Left forelimb (tissue), 1 donor: ENCODE data around the gene ITPK1.

Experiments used
- DNase-seq: peaks from one replicate; pipeline ENCODE4 v3.0.0-alpha.2; 2018; ENCODE audit warnings: low spot score

Gene ITPK1

GRCh38 chr14:93061380-93062012 is 54.2 kb downstream of the ITPK1 start:
- DNase-seq: no peak

DNA sequence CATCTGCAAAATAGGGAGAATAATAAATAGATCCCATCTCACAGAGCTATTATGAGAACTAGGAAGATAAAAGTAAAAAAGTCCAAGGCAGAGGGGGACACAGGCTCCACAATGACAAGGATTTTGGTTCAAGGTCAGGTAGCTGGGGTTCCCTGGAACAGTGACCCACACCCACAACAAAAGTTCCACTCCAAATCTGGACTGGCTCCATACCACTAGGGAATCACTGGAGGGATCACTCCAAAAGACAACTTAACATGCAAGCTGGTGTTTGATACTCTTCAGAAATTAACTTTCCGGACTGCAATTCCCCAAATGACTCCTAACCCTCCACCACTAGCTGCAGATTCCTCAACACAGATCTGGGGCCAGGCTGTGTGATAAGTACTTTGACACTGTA is 54.9 kb downstream of the ITPK1 start:
- no peak for DNase-seq

DNA sequence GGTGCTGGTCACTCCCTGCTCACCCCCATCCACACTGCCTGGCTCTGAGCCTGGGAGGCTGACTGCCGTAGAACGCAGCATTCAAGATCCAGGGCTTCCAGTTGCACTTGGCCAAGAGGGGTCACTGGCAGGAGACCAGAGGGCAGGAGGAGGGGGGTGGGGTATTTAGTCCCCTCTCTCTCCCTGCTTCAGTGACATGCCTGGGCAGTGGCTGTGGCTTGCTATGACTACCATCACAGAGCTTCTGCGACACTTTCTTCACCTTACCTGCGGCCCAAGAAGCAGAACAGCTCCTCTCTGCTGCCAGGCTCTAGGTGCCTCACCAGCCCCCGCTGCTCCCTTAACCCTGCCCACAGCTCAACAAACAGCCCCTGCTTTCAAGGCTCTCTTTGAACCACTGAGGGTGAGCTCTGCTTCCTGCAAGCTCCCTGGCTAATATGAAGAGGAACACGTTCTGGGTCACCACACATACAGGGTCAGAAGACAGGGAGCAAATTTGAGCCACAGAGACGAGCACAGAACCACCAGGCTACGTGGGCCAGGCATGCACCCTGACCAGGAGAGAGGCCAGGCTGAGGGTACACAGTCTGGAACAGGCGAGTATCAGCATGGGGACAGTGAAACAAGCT is 55.7 kb downstream of the ITPK1 start:
- no peak for DNase-seq

GRCh38 chr14:93059260-93059659 is 56.5 kb downstream of the ITPK1 start:
- no peak for DNase-seq

DNA sequence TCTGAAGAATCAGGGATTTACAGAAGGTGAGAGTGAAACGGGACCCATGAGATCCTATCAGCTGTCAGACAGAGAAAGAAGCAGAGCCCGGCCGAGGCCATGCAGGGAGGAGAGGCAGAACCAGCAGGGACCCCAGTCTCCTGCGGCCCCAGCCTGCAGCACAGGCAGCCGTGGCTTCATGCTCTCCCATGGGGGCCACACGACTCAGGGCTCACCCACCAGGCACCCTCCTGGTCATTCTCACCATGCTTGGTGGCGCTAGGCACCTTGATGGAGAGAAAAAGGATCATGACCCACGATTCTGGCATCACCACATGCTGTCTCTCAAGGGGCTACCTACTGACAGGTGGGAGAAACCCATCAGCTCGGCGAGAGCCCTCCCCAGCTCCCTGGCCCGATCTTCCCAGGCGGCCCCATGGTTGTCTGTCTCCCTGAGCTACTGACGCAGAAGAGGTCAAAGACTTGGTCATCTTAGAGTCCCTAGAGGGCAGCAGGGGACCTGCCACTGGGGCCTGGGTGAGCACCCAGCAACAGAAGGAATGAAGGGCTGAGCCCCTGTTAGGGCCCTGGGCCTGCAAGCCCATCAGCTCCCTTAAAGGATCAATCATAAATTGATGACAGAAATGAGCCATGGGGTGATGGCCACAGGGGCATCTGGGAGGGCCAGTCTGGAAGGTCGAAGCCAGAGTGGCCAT is 58.0 kb downstream of the ITPK1 start:
- DNase-seq: no peak

DNA sequence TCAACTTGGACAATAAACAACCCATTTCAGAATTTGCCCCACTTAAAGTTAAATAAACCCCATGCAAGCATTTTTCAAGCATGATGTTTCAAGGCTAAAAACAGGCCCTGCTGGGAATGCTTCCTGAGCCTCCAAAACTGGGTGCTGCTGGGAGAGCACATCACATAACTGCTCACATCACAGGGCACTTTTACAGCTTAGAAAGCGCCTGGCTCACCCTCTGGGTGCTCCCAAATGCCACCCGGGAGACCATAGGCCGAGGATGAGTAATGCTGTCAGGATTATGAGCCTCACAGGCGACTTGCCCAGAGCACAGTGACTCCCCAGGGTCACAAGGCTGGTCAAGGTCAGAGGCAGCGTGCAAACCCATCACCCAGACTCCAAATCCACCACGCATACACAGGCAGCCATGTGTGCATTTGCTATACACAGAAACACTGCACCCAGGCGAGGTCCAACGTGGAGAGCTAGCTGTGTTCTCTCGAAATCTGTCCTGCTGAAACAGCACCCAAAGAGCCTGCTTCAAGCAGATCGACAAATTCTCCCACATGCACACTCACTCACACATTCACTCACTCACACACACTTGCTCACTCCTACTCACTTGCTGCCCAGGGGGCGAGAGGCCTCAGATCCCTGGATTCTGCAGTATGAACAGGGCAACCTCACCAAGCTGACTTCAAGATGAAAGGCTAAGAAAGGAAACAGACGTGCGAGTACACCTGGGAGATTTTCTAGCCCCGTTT is 58.7 kb downstream of the ITPK1 start:
- DNase-seq: no peak

DNA sequence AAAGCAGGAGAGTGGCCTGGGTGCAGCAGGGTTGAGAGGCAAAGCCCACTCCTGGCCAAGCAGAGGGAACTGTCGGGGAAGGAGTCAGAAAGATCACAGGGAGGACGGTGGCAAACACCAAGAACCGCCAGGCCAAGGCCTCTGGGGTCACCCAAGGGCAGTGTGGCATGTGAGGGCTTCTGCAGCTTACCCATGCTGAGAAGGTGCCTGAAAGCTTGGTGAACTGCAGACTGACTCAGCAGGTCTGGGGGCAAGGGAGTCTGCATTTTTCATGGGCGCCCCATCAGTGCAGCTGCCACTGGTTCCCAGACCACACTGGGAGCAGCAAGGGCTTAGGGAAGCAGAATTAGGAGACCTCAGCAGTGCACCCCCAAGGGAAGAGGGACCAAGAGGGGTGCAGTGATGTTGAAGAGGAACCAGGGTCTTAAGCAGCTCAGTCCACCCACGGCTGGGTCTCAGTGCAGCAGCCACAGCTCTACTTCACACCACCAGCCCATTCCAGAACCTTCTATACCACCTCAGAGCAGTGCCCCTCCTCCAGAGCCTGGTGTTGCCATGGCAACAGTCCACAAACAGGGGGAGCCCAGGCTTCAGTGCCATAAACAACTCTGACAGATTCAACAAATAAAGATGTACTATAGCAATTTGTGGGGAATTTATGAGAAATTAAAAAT is 59.4 kb downstream of the ITPK1 start:
- DNase-seq: no peak

GRCh38 chr14:93055651-93056115 is 60.0 kb downstream of the ITPK1 start:
- DNase-seq: no peak

GRCh38 chr14:93054876-93055275 is 60.8 kb downstream of the ITPK1 start:
- no peak for DNase-seq

GRCh38 chr14:93054006-93054405 is 61.7 kb downstream of the ITPK1 start:
- DNase-seq: no peak

GRCh38 chr14:93051600-93052546 is 63.9 kb downstream of the ITPK1 start:
- DNase-seq: no peak

DNA sequence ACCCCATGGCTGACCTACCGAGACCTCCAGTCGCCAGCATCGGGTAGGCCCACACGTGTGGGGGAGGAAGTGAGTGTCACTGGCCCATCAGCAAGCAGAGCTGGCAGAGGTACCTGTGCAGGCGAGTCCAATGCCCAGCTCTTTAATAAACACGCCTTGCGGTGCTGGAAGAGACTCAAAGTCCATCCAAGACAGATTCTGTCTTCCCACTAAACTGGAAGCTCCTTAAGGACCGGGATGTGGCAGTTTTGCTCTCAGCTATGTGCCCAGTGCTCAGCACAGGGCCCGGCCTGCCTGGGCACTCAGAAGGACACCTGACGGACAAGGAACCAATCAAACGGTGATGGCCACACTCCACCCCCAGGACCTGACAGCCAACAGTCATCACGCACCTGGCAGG is 65.0 kb downstream of the ITPK1 start:
- DNase-seq: no peak

- no peak for DNase-seq
Observed at GRCh38 chr14:93049867-93050331, 65.8 kb downstream of the ITPK1 start.

- no peak for DNase-seq
Observed at GRCh38 chr14:93049315-93049714, 66.4 kb downstream of the ITPK1 start.

DNA sequence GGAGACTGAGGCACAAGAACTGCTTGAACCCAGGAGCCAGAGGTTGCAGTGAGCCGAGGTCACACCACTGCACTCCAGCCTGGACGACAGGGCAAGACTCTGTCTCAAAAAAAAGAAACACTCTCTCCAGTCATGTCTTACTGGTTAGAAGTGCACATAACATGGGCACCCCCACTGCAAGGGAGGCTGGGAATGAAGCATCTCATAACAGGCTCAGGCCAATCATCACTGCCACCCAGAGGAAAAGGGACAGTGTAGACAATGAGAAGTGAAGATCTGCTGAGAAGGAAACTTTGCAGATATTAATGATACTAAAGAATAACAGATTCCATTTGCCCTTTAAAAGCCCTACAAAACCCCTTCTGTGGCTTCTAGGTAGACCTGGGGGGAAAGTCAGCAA is 66.9 kb downstream of the ITPK1 start:
- no peak for DNase-seq

- no peak for DNase-seq
Observed at GRCh38 chr14:93047661-93048060, 68.1 kb downstream of the ITPK1 start.

- no peak for DNase-seq
Observed at GRCh38 chr14:93047157-93047556, 68.6 kb downstream of the ITPK1 start.

DNA sequence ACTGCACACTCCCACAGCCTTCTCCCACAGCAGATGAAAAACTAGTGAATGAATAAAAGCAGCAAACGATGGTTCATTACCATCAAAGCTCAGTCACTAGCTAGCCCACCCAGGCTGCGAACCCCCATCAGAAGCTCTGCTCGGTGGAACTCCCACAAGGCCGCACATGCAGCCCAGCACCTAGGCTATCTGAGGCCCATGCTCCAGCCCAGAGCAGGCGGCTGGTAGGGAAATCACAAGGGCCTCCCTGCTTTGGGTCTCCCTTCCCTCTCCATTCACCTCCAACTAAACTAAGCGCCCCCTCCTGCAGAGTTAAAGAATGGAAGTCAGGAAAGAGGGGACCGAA is 69.0 kb downstream of the ITPK1 start:
- no peak for DNase-seq

DNA sequence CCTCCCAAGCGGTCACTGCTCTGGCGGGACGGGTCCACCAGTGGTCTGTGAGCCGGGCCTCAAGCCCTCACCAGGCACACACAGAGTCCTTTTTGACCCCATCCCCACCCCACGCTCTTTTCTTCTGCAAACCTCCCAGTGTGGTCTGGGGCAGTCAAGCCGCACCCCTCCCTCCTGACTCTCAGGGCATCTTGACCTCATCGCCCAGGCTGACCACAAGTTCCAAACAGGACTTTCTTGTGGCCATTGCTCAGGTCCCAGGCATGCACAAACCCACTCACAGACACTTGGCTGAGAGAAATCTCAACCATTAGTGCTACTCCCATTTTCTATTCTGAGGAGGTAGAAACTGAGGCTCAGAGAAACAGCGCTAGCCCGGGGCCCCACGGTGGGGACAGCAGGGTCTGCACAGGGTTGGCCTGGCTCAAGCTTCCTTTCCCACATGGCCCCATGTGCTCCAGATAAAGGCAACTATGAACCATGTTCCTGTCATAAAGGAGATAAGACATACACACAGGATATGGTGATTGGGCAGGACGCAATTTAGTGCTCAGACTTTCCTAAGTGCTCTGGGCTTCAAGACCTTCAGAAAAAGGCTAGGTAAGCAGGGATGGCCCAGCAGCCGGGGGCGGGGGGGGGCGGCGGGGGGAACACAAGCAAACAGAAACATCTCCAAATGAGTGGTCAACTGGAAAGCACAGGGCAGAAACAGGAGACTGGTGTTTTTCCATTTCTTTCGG is 69.6 kb downstream of the ITPK1 start:
- no peak for DNase-seq

GRCh38 chr14:93045211-93045674 is 70.5 kb downstream of the ITPK1 start:
- no peak for DNase-seq
